K562 (cell line): ENCODE results near the gene CYLD. TPM values are rescaled to one million over a fixed set of nuclear protein-coding genes. Genes with fewer than 3 reads are reported as not detected.

ENCODE experiments used
- ATAC-seq: fragments of 200-7000 bp; cut with Tn5 transposase; 3 replicates; pipeline ENCODE4 v1.9.1; 2020; ENCODE audit warnings: moderate library complexity
- BruUV-seq: library from RNA; stranded (reverse); fragments of 400-500 nt; replicated peaks from 2 replicates; lab custom pipeline; 2021; lab: Mats Ljungman, UMichigan
- CTCF ChIA-PET: fragments of 300-600 bp; formaldehyde crosslinking; extraction: SDS; loops from one replicate; lab custom pipeline; 2021; ENCODE audit warnings: low intra/inter-chr PET ratio; lab: Yijun Ruan, JAX
- POLR2A ChIA-PET: fragments of 300-600, 350-650 bp; sonication (Branson Sonifier 250); formaldehyde crosslinking; extraction: SDS; loops from one replicate; lab custom pipeline; 2021; ENCODE audit warnings: antibody characterized with exemption, inconsistent platforms; lab: Yijun Ruan, JAX
- DNase-seq, 4 experiments: peaks; one replicate each; pipeline versions ENCODE4 v3.0.0 to v3.0.0-alpha.2; 2011 to 2018; ENCODE audit warnings: low spot score in 3 of 4, mixed read lengths in 3 of 4; ENCODE audit errors: extremely low read depth in 1 of 4
- FAIRE-seq: peaks from 2 replicates; lab custom pipeline; 2011; peaks lifted over from hg19 to GRCh38; lab: Jason Lieb, UNC
- H2AFZ ChIP-seq: 2 replicates; pipeline ENCODE4 v1.6.0; 2011; ENCODE audit warnings: low read depth, low read length, control low read depth, inconsistent platforms
- H3K27ac ChIP-seq: fragments of 200-600 bp; 3 replicates; pipeline ENCODE4 v1.8.0; 2011; ENCODE audit warnings: low read depth, mild to moderate bottlenecking, control low read depth, inconsistent platforms, low read length, moderate library complexity, mixed read lengths; ENCODE audit errors: extremely low read depth
- H3K27me3 ChIP-seq, 2 experiments: fragments of 300-600 bp in 1 of 2; 2 replicates in 1 of 2; 3 replicates in 1 of 2; pipeline versions ENCODE4 v1.6.0 to v1.8.0; 2011; ENCODE audit warnings: inconsistent platforms in 2 of 2, low read length in 2 of 2, mild to moderate bottlenecking in 1 of 2, mixed read lengths in 1 of 2, moderate library complexity in 1 of 2; ENCODE audit not compliant: control insufficient read depth in 2 of 2, insufficient read depth in 2 of 2
- H3K36me3 ChIP-seq: fragments of 300-600 bp; 3 replicates; pipeline ENCODE4 v1.8.0; 2011; ENCODE audit warnings: mild to moderate bottlenecking, low read length, inconsistent platforms; ENCODE audit not compliant: control insufficient read depth, insufficient read depth
- H3K4me1 ChIP-seq, 2 experiments: fragments of 200-600 bp in 1 of 2; replicated peaks in 1 of 2; 2 replicates in 1 of 2; 3 replicates in 1 of 2; pipeline versions ENCODE4 v1.5.1 to v1.8.0; 2011; ENCODE audit warnings: inconsistent platforms in 2 of 2, low read length in 2 of 2, mild to moderate bottlenecking in 1 of 2, mixed read lengths in 1 of 2, moderate library complexity in 1 of 2; ENCODE audit not compliant: control insufficient read depth in 2 of 2, insufficient read depth in 2 of 2
- H3K4me2 ChIP-seq: 2 replicates; pipeline ENCODE4 v1.6.1; 2011; ENCODE audit warnings: low read length, control low read depth, inconsistent platforms, mixed read lengths; ENCODE audit not compliant: insufficient read depth
- H3K4me3 ChIP-seq: fragments of 200-600 bp; sonication (generic), shearing (Covaris generic); 2 replicates; pipeline ENCODE4 v1.5.1; 2016; ENCODE audit warnings: control low read depth, inconsistent platforms
- H3K79me2 ChIP-seq: fragments of 200-600 bp; 3 replicates; pipeline ENCODE4 v1.8.0; 2011; ENCODE audit warnings: low read length, inconsistent platforms; ENCODE audit not compliant: control insufficient read depth, insufficient read depth
- H3K9ac ChIP-seq, 2 experiments: 2 replicates each; pipeline versions ENCODE4 v1.6.0 to v1.6.1; 2011; ENCODE audit warnings: low read depth in 2 of 2, low read length in 2 of 2, control low read depth in 1 of 2, inconsistent platforms in 1 of 2, mild to moderate bottlenecking in 1 of 2, mixed read lengths in 1 of 2; ENCODE audit not compliant: insufficient read depth in 1 of 2
- H3K9me1 ChIP-seq: one replicate; pipeline ENCODE4 v1.6.0; 2011; ENCODE audit warnings: inconsistent platforms, mild to moderate bottlenecking, low read length, moderate library complexity; ENCODE audit not compliant: control insufficient read depth, insufficient read depth
- H3K9me3 ChIP-seq: replicated peaks from 2 replicates; pipeline ENCODE4 v1.5.1; 2011; ENCODE audit warnings: low read depth, low read length, inconsistent platforms; ENCODE audit not compliant: control insufficient read depth, insufficient read depth
- H4K20me1 ChIP-seq: replicated peaks from 2 replicates; pipeline ENCODE4 v1.6.1; 2011; ENCODE audit warnings: low read length, inconsistent platforms, mixed read lengths; ENCODE audit not compliant: control insufficient read depth, insufficient read depth
- ARID2 ChIP-seq: fragments of 450-650 bp; IDR thresholded peaks from 2 replicates; pipeline ENCODE4 v1.6.1; 2017; ENCODE audit warnings: antibody characterized with exemption, mild to moderate bottlenecking
- HMBOX1 ChIP-seq: sonication (generic); IDR thresholded peaks from 2 replicates; pipeline ENCODE4 v1.6.1; 2016
- KDM2B ChIP-seq: fragments of 250-450 bp; sonication (Bioruptor Pico); IDR thresholded peaks from 2 replicates; pipeline ENCODE4 v1.8.0; 2021; ENCODE audit warnings: mild to moderate bottlenecking, moderate library complexity
- MAFK ChIP-seq: IDR thresholded peaks from 2 replicates; pipeline ENCODE4 v1.6.1; 2011; ENCODE audit warnings: low read length, improper control_type of control experiment
- MLLT1 ChIP-seq, 2 experiments: fragments of 450-650 bp; IDR thresholded peaks; 2 replicates each; pipeline ENCODE4 v1.6.1; 2016
- OTX1 ChIP-seq: fragments of 450-650 bp; formaldehyde crosslinking; IDR thresholded peaks from 2 replicates; pipeline ENCODE4 v1.4.0; 2022; ENCODE audit warnings: mild to moderate bottlenecking
- PCBP2 ChIP-seq: fragments of 200-400 bp; formaldehyde crosslinking; IDR thresholded peaks from 2 replicates; pipeline ENCODE4 v1.6.1; 2018; ENCODE audit warnings: low read length, low read depth, mild to moderate bottlenecking, moderate library complexity; ENCODE audit not compliant: poor library complexity, severe bottlenecking
- POLR2A ChIP-seq: fragments of 450-650 bp; conservative IDR thresholded peaks from 2 replicates; pipeline ENCODE4 v1.6.1; 2016
- SRSF3 ChIP-seq: fragments of 200-400 bp; formaldehyde crosslinking; IDR thresholded peaks from 2 replicates; pipeline ENCODE4 v1.6.1; 2016; ENCODE audit warnings: mild to moderate bottlenecking, low read length, moderate library complexity; ENCODE audit not compliant: insufficient read depth
- TCF7L2 ChIP-seq: fragments of 150-350 bp; IDR thresholded peaks from 2 replicates; pipeline ENCODE4 v1.6.1; 2016; ENCODE audit warnings: low read depth, mild to moderate bottlenecking, low read length, moderate library complexity
- ZBTB33 ChIP-seq: sonication (generic); formaldehyde crosslinking; IDR thresholded peaks from 2 replicates; pipeline ENCODE4 v1.8.1; 2023; ENCODE audit warnings: mild to moderate bottlenecking, missing genetic modification reagents
- ZNF232 ChIP-seq: sonication (generic); formaldehyde crosslinking; IDR thresholded peaks from 2 replicates; pipeline ENCODE4 v1.8.0; 2022; ENCODE audit warnings: mild to moderate bottlenecking, missing genetic modification reagents
- ZNF384 ChIP-seq: IDR thresholded peaks from 2 replicates; pipeline ENCODE4 v1.6.1; 2012; ENCODE audit warnings: low read depth, low read length, improper control_type of control experiment
- WGBS: fragments of 100-300 bp; shearing (Covaris generic); methylation state at CpG from one replicate; pipeline ENCODE4 v1.1.6; 2016; ENCODE audit warnings: low coverage, mixed read lengths; ENCODE audit not compliant: insufficient coverage; ENCODE audit errors: missing lambda C conversion rate; 5-methylcytosine and 5-hydroxymethylcytosine counted together
- in situ Hi-C: fragments of 300-500 bp; cut with MboI; formaldehyde crosslinking; loops from 4 replicates; pipeline ENCODE4 v1.15.0; 2018; ENCODE audit warnings: inconsistent platforms, mixed read lengths
- intact Hi-C: fragments of 100-400 bp; cut with micrococcal nuclease; formaldehyde crosslinking; loops from 2 replicates; pipeline ENCODE4 v1.14.2; 2022
- polyA plus RNA-seq, 8 experiments: library from polyadenylated mRNA; depleted of rRNA in 4 of 8; stranded (reverse) in 5 of 8; unstranded in 3 of 8; fragments of >200 nt; fragmentation: Nextera tagmentation in 2 of 8; fragmentation: Illumina TruSeq in 1 of 8; extraction: Ambion mirVana in 2 of 8; extraction: Trizol in 1 of 8; gene quantifications; 2 replicates each; pipeline versions ENCODE4 v1.2.1 to v1.2.3, GENCODE V29; 2011 to 2014; ENCODE audit warnings: inconsistent platforms in 1 of 8, missing spikeins in 1 of 8
- total RNA-seq, 7 experiments: library from RNA; depleted of rRNA in 6 of 7; stranded (reverse); fragments of >200 nt in 6 of 7; fragmentation: Illumina TruSeq in 2 of 7; extraction: Trizol in 2 of 7; gene quantifications; 2 replicates each; pipeline versions ENCODE4 v1.2.1 to v1.2.3, GENCODE V29; 2011 to 2021; ENCODE audit warnings: low replicate concordance in 1 of 7
- TF ChIP-seq, protein P1 (sequence below): fragments of 450-650 bp; IDR thresholded peaks from 2 replicates; pipeline ENCODE4 v1.6.1; 2016; ENCODE audit warnings: borderline replicate concordance

Gene CYLD
- total and polyA plus RNA-seq, 9 of the 15 experiments (the other 6 are each of a cell fraction or from before 2014, with no cell fraction given): 3.4 to 7.4 (median 5.3) TPM

DNA sequence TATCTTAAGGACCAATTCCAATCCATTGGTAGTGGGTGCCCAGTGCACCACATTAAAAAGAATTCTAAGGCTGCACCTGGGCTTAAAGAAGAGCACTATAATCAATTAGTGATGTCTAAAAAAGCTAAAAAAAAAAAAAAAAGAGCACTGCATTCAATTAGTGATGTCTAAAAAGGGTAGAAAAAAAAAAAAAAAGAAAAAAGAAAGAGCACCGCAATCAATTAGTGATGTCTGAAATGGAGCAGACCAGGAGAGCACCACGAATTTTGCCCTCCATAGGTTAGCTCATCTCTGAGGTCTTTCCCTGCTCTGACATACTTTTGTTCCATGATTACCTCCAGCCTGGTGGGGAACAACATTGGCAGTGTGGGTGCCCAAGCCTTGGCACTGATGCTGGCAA is 18.9 kb upstream of the CYLD start:
- ChIA-PET CTCF (no interaction called here), POLR2A (no interaction called here)
- FAIRE-seq (no peak), ATAC-seq (no peak), DNase-seq (no peak)
- H3K9ac ChIP-seq: no peak overlapping the region
- no peaks in the 10 kb centered on the region for H3K36me3 ChIP-seq
- H3K27me3 ChIP-seq: peaks cover 4 to 21% of the 10 kb centered on the region in 2 experiments; a peak in 4 of 5 replicates
- no peak overlapping the region for H3K27ac ChIP-seq
- no peaks in the 10 kb centered on the region for H3K79me2 ChIP-seq
- H3K4me2 ChIP-seq: no peak overlapping the region
- intact Hi-C loops: no loop called here
- WGBS: 5% methylated on average over 2 of the region's 2 CpGs
- no peak overlapping the region for H2AFZ ChIP-seq
- no peaks in the 10 kb centered on the region for H3K9me1 ChIP-seq
- in situ Hi-C loops: no loop called here
- H3K4me1 ChIP-seq: no peaks in the 10 kb centered on the region; a peak in 1 of 5 replicates
- no peak overlapping the region for H3K4me3 ChIP-seq
- BruUV-seq: no TSS peak
- no peaks in the 10 kb centered on the region for H4K20me1 ChIP-seq
- H3K9me3 ChIP-seq: no peaks in the 10 kb centered on the region
- TF ChIP-seq ZBTB33 (CRISPR knock-in tag) (no peak), TCF7L2 (no peak), ARID2 (no peak), MAFK (no peak), SRSF3 (no peak), KDM2B (CRISPR knock-in tag) (no peak), ZNF384 (peak; percentile 85), MLLT1 (IDR thresholded peaks at IDR 0.05) (peak in 1 of 2 experiments; percentile 82; a peak in 2 of 4 replicates), OTX1 (CRISPR knock-in tag) (no peak), HMBOX1 (no peak), PCBP2 (no peak), ZNF232 (CRISPR knock-in tag) (no peak), POLR2A (no peak)
- TF ChIP-seq, protein P1, sequence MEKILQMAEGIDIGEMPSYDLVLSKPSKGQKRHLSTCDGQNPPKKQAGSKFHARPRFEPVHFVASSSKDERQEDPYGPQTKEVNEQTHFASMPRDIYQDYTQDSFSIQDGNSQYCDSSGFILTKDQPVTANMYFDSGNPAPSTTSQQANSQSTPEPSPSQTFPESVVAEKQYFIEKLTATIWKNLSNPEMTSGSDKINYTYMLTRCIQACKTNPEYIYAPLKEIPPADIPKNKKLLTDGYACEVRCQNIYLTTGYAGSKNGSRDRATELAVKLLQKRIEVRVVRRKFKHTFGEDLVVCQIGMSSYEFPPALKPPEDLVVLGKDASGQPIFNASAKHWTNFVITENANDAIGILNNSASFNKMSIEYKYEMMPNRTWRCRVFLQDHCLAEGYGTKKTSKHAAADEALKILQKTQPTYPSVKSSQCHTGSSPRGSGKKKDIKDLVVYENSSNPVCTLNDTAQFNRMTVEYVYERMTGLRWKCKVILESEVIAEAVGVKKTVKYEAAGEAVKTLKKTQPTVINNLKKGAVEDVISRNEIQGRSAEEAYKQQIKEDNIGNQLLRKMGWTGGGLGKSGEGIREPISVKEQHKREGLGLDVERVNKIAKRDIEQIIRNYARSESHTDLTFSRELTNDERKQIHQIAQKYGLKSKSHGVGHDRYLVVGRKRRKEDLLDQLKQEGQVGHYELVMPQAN: no peak
